CD14-positive monocyte (primary cell): ENCODE data around the gene ABLIM3. TPM values are rescaled to one million over a fixed set of nuclear protein-coding genes. Genes with fewer than 3 reads are reported as not detected.
A peak's percentile ranks its signal among the peaks of the same experiment; 100 is the strongest.

Experiments
- DNase-seq, 3 donors: peaks; one replicate each; pipeline ENCODE4 v3.0.0-alpha.2; 2011 to 2022
- H2AFZ ChIP-seq: 2 replicates; pipeline ENCODE4 v1.6.0; 2012; ENCODE audit warnings: mild to moderate bottlenecking, low read depth, low read length, inconsistent platforms; ENCODE audit not compliant: insufficient read depth, poor library complexity, severe bottlenecking
- H3K27ac ChIP-seq, 2 donors: 1 replicate in 1 of 2; 2 replicates in 1 of 2; pipeline ENCODE4 v1.5.1; 2012 to 2013; ENCODE audit warnings: low read length in 2 of 2, control low read depth in 1 of 2, inconsistent platforms in 1 of 2, low read depth in 1 of 2, mild to moderate bottlenecking in 1 of 2
- H3K27me3 ChIP-seq, 2 donors: one replicate each; pipeline versions ENCODE4 v1.6.0 to v1.6.1; 2011 to 2013; ENCODE audit warnings: low read length in 2 of 2; ENCODE audit not compliant: control insufficient read depth in 2 of 2, insufficient read depth in 2 of 2
- H3K36me3 ChIP-seq, 2 donors: replicated peaks in 1 of 2; 1 replicate in 1 of 2; 2 replicates in 1 of 2; pipeline versions ENCODE4 v1.5.1 to v1.6.1; 2012 to 2013; ENCODE audit warnings: low read length in 2 of 2, control low read depth in 1 of 2, inconsistent platforms in 1 of 2, mild to moderate bottlenecking in 1 of 2; ENCODE audit not compliant: insufficient read depth in 2 of 2, control insufficient read depth in 1 of 2
- H3K4me1 ChIP-seq, 2 donors: 1 replicate in 1 of 2; 2 replicates in 1 of 2; pipeline versions ENCODE4 v1.5.1 to v1.6.1; 2012 to 2013; ENCODE audit warnings: low read length in 2 of 2, control low read depth in 1 of 2, inconsistent platforms in 1 of 2, mild to moderate bottlenecking in 1 of 2, moderate library complexity in 1 of 2; ENCODE audit not compliant: insufficient read depth in 2 of 2, control insufficient read depth in 1 of 2
- H3K4me2 ChIP-seq: replicated peaks from 2 replicates; pipeline ENCODE3; 2012; ENCODE audit warnings: low read length, moderate library complexity, mild to moderate bottlenecking; ENCODE audit not compliant: poor library complexity, severe bottlenecking; ENCODE audit errors: extremely low read depth
- H3K4me3 ChIP-seq, 3 experiments: fragments of 200-600 bp in 1 of 3; sonication (generic) in 1 of 3; replicated peaks in 1 of 3; 1 replicate in 2 of 3; 2 replicates in 1 of 3; pipeline ENCODE4 v1.5.1; 2011 to 2013; ENCODE audit warnings: low read length in 3 of 3, mild to moderate bottlenecking in 3 of 3, control low read depth in 2 of 3, low read depth in 2 of 3, inconsistent platforms in 1 of 3, moderate library complexity in 1 of 3
- H3K79me2 ChIP-seq: 2 replicates; pipeline ENCODE4 v1.6.0; 2012; ENCODE audit warnings: mild to moderate bottlenecking, control low read depth, inconsistent platforms, low read length, moderate library complexity; ENCODE audit not compliant: insufficient read depth
- H3K9ac ChIP-seq: 2 replicates; pipeline ENCODE4 v1.6.0; 2017; ENCODE audit warnings: low read length, mild to moderate bottlenecking; ENCODE audit not compliant: insufficient read depth, poor library complexity, severe bottlenecking
- H3K9me3 ChIP-seq, 2 donors: replicated peaks in 1 of 2; 1 replicate in 1 of 2; 2 replicates in 1 of 2; pipeline versions ENCODE4 v1.5.1 to v1.6.1; 2012 to 2013; ENCODE audit warnings: low read length in 2 of 2, control low read depth in 1 of 2; ENCODE audit not compliant: control insufficient read depth in 1 of 2, insufficient read depth in 1 of 2
- H4K20me1 ChIP-seq: 2 replicates; pipeline ENCODE4 v1.6.0; 2012; ENCODE audit warnings: mild to moderate bottlenecking, low read length, control low read depth, moderate library complexity; ENCODE audit not compliant: insufficient read depth
- H3K27ac Mint-ChIP-seq, 7 donors: one replicate each; pipeline ENCODE4 v1.8.0; 2020; ENCODE audit warnings: mild to moderate bottlenecking in 7 of 7, mixed read lengths in 7 of 7, moderate library complexity in 6 of 7, inconsistent platforms in 2 of 7
- H3K27me3 Mint-ChIP-seq, 3 donors: one replicate each; pipeline ENCODE4 v1.8.0; 2021 to 2022; ENCODE audit warnings: low read depth in 3 of 3, mild to moderate bottlenecking in 3 of 3, mixed read lengths in 3 of 3, moderate library complexity in 3 of 3, inconsistent platforms in 1 of 3
- H3K36me3 Mint-ChIP-seq, 2 donors: one replicate each; pipeline ENCODE4 v1.8.0; 2020; ENCODE audit warnings: mixed read lengths in 2 of 2, inconsistent platforms in 1 of 2, mild to moderate bottlenecking in 1 of 2
- H3K4me1 Mint-ChIP-seq: one replicate; pipeline ENCODE4 v1.8.0; 2020; ENCODE audit warnings: mild to moderate bottlenecking, mixed read lengths
- H3K4me3 Mint-ChIP-seq, 2 donors: one replicate each; pipeline ENCODE4 v1.8.0; 2020; ENCODE audit warnings: mild to moderate bottlenecking in 2 of 2, mixed read lengths in 2 of 2, moderate library complexity in 1 of 2
- H3K9me3 Mint-ChIP-seq, 7 donors: one replicate each; pipeline ENCODE4 v1.8.0; 2020 to 2022; ENCODE audit warnings: mixed read lengths in 7 of 7, mild to moderate bottlenecking in 6 of 7, moderate library complexity in 6 of 7, inconsistent platforms in 2 of 7
- WGBS: methylation state at CpG from one replicate; pipeline ENCODE4 v1.1.5; 2013; ENCODE audit warnings: missing lambda C conversion rate; ENCODE audit not compliant: insufficient coverage; 5-methylcytosine and 5-hydroxymethylcytosine counted together
- intact Hi-C, 2 donors: fragments of 100-400 bp; cut with micrococcal nuclease; formaldehyde crosslinking; loops; one replicate each; pipeline versions ENCODE4 v1.15.0 to v1.15.1; 2023
- polyA plus RNA-seq, 3 donors: library from polyadenylated mRNA; depleted of rRNA in 1 of 3; unstranded in 2 of 3; stranded (reverse) in 1 of 3; fragments of 300-500 nt in 2 of 3; fragments of >200 nt in 1 of 3; fragmentation: Illumina TruSeq in 2 of 3; gene quantifications; 1 replicate in 2 of 3; 2 replicates in 1 of 3; pipeline ENCODE4 v1.2.3, GENCODE V29; 2012 to 2021
- TF ChIP-seq, protein P1 (sequence below): fragments of 200-600 bp; IDR thresholded peaks from one replicate; pipeline ENCODE4 v1.8.0; 2022; ENCODE audit warnings: antibody characterized with exemption, mild to moderate bottlenecking

ABLIM3 gene
- polyA plus RNA-seq, 3 donors: 0.22 to 0.74 TPM; not detected in 1

DNA sequence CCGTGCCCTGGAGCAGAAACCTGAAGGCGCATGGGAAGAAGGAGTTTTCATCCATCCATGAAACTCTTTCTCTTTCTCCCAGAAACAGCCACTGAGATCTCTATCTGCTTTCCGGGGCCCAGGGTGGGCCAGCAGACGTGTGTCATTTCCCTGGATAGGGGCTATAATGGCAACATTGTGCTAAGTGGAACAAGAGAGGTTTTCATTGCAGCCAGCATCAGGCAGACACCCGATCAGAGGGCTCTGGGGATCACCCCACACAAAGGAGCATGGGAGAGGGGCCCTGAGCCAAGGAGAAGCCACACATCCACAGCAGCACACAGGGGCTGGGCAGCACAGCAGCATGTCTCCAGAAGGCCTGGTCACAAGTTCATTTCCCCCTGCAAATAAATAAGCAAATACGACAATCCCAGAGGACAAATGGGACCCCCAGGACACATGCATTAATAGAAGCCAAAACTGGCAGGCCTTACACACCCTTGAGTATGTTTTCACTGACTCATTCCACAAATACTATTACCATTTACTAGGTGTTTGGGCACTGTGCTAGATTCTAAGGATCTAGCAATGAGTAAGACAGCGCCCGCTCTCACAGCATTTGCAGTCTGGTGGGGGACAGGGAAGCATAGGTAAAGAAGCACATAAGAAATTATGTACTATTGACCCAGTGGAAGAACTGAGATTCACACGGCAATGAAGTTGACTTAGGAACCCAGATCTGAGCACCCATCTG, 126.1 kb downstream of the ABLIM3 start:
- TF ChIP-seq, protein P1, sequence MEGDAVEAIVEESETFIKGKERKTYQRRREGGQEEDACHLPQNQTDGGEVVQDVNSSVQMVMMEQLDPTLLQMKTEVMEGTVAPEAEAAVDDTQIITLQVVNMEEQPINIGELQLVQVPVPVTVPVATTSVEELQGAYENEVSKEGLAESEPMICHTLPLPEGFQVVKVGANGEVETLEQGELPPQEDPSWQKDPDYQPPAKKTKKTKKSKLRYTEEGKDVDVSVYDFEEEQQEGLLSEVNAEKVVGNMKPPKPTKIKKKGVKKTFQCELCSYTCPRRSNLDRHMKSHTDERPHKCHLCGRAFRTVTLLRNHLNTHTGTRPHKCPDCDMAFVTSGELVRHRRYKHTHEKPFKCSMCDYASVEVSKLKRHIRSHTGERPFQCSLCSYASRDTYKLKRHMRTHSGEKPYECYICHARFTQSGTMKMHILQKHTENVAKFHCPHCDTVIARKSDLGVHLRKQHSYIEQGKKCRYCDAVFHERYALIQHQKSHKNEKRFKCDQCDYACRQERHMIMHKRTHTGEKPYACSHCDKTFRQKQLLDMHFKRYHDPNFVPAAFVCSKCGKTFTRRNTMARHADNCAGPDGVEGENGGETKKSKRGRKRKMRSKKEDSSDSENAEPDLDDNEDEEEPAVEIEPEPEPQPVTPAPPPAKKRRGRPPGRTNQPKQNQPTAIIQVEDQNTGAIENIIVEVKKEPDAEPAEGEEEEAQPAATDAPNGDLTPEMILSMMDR: no peak
- no peaks in the 10 kb centered on the region for H4K20me1 ChIP-seq
- no peak overlapping the region for H3K9ac ChIP-seq
- Mint-ChIP-seq H3K9me3 (peaks cover 11 to 24% (median 14%) of the 10 kb centered on the region in 7 donors), H3K27ac (peak overlapping the region in 1 of 7 donors; percentile 18), H3K36me3 (peaks cover 4 to 9% of the 10 kb centered on the region in 2 donors), H3K4me1 (peaks cover 16% of the 10 kb centered on the region), H3K27me3 (peaks cover 20 to 38% (median 26%) of the 10 kb centered on the region in 3 donors), H3K4me3 (no peak overlapping the region)
- H3K79me2 ChIP-seq: no peaks in the 10 kb centered on the region
- no peak overlapping the region for H2AFZ ChIP-seq
- H3K4me1 ChIP-seq: peaks cover 10 to 14% of the 10 kb centered on the region in 2 donors
- H3K4me2 ChIP-seq: no peak overlapping the region
- H3K36me3 ChIP-seq: no peaks in the 10 kb centered on the region
- WGBS: 89% methylated on average over 3 of the region's 9 CpGs
- no peak for DNase-seq
- peaks cover 20 to 24% of the 10 kb centered on the region in 2 donors for H3K27me3 ChIP-seq
- H3K4me3 ChIP-seq: no peak overlapping the region
- H3K9me3 ChIP-seq: peaks cover 3 to 14% of the 10 kb centered on the region in 2 donors
- intact Hi-C loops: loop anchor here in 1 of 2 donors (5.0 kb wide), 1 partner anchor 125 kb away; the partner anchor contains the start of gene ABLIM3
- H3K27ac ChIP-seq: no peak overlapping the region

DNA sequence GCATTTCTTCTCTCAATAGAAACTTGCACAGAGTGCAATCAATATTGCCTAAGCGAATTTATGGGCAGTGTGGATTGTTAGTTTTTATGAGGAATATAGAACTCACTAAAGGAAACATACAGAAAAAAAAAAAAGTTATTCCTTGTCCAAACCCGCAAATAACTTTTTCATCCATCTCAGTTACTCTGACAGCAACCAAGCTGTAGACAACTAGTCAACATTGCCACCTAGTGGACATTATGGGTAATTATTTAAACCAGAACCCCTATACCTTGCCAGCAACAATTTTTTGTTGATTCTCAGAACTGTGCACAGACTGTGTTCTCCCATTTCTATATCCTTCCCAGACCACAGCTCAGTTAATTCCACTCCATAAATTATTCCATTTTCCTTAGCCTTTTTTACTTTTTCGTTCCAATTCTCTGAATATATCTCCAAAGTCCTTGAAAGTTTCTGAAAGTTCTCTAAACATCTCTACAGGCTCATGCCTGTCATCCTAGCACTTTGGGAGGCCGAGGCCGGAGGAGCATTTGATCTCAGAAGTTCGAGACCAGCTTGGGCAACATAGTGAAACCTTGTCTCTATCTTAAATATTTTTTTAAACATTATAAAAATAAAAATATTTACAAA, 127.8 kb downstream of the ABLIM3 start:
- TF ChIP-seq, protein P1: peak; percentile 94
- no peak overlapping the region for H3K27ac Mint-ChIP-seq
- H3K9me3 Mint-ChIP-seq: peaks cover 11 to 28% (median 16%) of the 10 kb centered on the region in 7 donors
- peaks cover 32 to 47% (median 41%) of the 10 kb centered on the region in 3 donors for H3K27me3 Mint-ChIP-seq
- Histone ChIP-seq H3K27me3 (peaks cover 27 to 38% of the 10 kb centered on the region in 2 donors), H3K4me1 (peaks cover 12 to 17% of the 10 kb centered on the region in 2 donors), H4K20me1 (no peaks in the 10 kb centered on the region), H3K4me3 (no peak overlapping the region), H3K79me2 (no peaks in the 10 kb centered on the region), H3K9ac (no peak overlapping the region), H3K4me2 (no peak overlapping the region), H3K27ac (no peak overlapping the region), H3K9me3 (peaks cover 3 to 14% of the 10 kb centered on the region in 2 donors), H3K36me3 (no peaks in the 10 kb centered on the region), H2AFZ (no peak overlapping the region)
- 71% methylated on average over 1 of the region's 6 CpGs for WGBS
- intact Hi-C loops: loop anchor here (2.0 to 5.0 kb wide), 2 partner anchors 127 to 128 kb away; partner anchors contain the start of gene ABLIM3 (in 2 of the 2)
- peak; percentile 23 to 62 (median 47) for DNase-seq
- peaks cover 19% of the 10 kb centered on the region for H3K4me1 Mint-ChIP-seq
- H3K4me3 Mint-ChIP-seq: no peak overlapping the region
- H3K36me3 Mint-ChIP-seq: peaks cover 5 to 12% of the 10 kb centered on the region in 2 donors
